CD4-positive, alpha-beta T cell (primary cell): ENCODE data around the gene ZNF428. TPM values are rescaled to one million over a fixed set of nuclear protein-coding genes. Genes with fewer than 3 reads are reported as not detected.
A peak's percentile ranks its signal among the peaks of the same experiment; 100 is the strongest.
"Not testable (repeated sequence)": the region's sequence is repeated elsewhere in the genome, so short reads cannot be mapped to it uniquely, and the experiment has no call there.

ENCODE experiments used
- ATAC-seq: fragments of 200-7000 bp; cut with Tn5 transposase; one replicate; pipeline ENCODE4 v1.10.0; 2022; ENCODE audit warnings: mild to moderate bottlenecking; ENCODE audit not compliant: poor library complexity
- CTCF ChIA-PET: fragments of 350-600 bp; sonication (Branson Sonifier 250); formaldehyde crosslinking; loops from one replicate; lab custom pipeline; 2021; ENCODE audit warnings: antibody characterized with exemption, inconsistent platforms; lab: Charles Lee
- POLR2A ChIA-PET: fragments of 350-600 bp; sonication (Branson Sonifier 250); formaldehyde crosslinking; loops from one replicate; lab custom pipeline; 2021; ENCODE audit warnings: antibody characterized with exemption, inconsistent platforms; lab: Charles Lee
- DNase-seq, 14 experiments: peaks; one replicate each; pipeline ENCODE4 v3.0.0-alpha.2; 2013 to 2020; ENCODE audit warnings: mixed read lengths in 2 of 14
- H3K27ac ChIP-seq, 2 donors: one replicate each; pipeline versions ENCODE4 v1.5.1 to v1.7.0; 2013; ENCODE audit warnings: low read length in 2 of 2, low read depth in 1 of 2, mild to moderate bottlenecking in 1 of 2
- H3K27me3 ChIP-seq, 2 experiments: 1 replicate in 1 of 2; 2 replicates in 1 of 2; pipeline versions ENCODE4 v1.6.1 to v1.7.0; 2013; ENCODE audit warnings: low read length in 2 of 2, control low read depth in 1 of 2, mild to moderate bottlenecking in 1 of 2, moderate library complexity in 1 of 2; ENCODE audit not compliant: insufficient read depth in 2 of 2, control insufficient read depth in 1 of 2
- H3K36me3 ChIP-seq: one replicate; pipeline ENCODE4 v1.6.1; 2013; ENCODE audit warnings: low read length, control low read depth; ENCODE audit not compliant: insufficient read depth
- H3K4me1 ChIP-seq: one replicate; pipeline ENCODE4 v1.6.1; 2013; ENCODE audit warnings: low read length, control low read depth; ENCODE audit not compliant: insufficient read depth
- H3K4me3 ChIP-seq: one replicate; pipeline ENCODE4 v1.5.1; 2013; ENCODE audit warnings: mild to moderate bottlenecking, low read length, moderate library complexity
- H3K9me3 ChIP-seq, 2 experiments: 1 replicate in 1 of 2; 2 replicates in 1 of 2; pipeline versions ENCODE4 v1.6.1 to v1.7.0; 2013; ENCODE audit warnings: low read length in 2 of 2, mild to moderate bottlenecking in 2 of 2, control low read depth in 1 of 2, moderate library complexity in 1 of 2; ENCODE audit not compliant: control insufficient read depth in 1 of 2, insufficient read depth in 1 of 2
- H3K27ac Mint-ChIP-seq: one replicate; pipeline ENCODE4 v1.8.0; 2020; ENCODE audit warnings: mixed read lengths
- H3K27me3 Mint-ChIP-seq: one replicate; pipeline ENCODE4 v1.8.0; 2021; ENCODE audit warnings: mixed read lengths
- H3K36me3 Mint-ChIP-seq: one replicate; pipeline ENCODE4 v1.8.0; 2021; ENCODE audit warnings: low read depth, mixed read lengths
- H3K4me1 Mint-ChIP-seq: one replicate; pipeline ENCODE4 v1.8.0; 2021; ENCODE audit warnings: low read depth, mixed read lengths
- H3K4me3 Mint-ChIP-seq: one replicate; pipeline ENCODE4 v1.8.0; 2020; ENCODE audit warnings: mild to moderate bottlenecking, mixed read lengths
- H3K9me3 Mint-ChIP-seq: one replicate; pipeline ENCODE4 v1.8.0; 2020; ENCODE audit warnings: mixed read lengths
- CTCF ChIP-seq: fragments of 200-600 bp; IDR thresholded peaks from one replicate; pipeline ENCODE4 v1.8.0; 2022; ENCODE audit warnings: antibody characterized with exemption, mild to moderate bottlenecking
- intact Hi-C, 2 experiments: fragments of 100-400 bp; cut with DNase I in 1 of 2; cut with micrococcal nuclease in 1 of 2; formaldehyde crosslinking; loops; one replicate each; pipeline versions ENCODE4 v1.15.1 to v1.9.0; 2023 to 2025; cut with DNase I, micrococcal nuclease
- total RNA-seq, 174 experiments: library from RNA in 2 of 174; stranded (reverse) in 2 of 174; gene quantifications; one replicate each; pipeline ENCODE4 v1.2.3 and lab custom pipeline; 2021 to 2026

Gene ZNF428
- total RNA-seq, 2 experiments from 2014 or later, result 22.3 to 24.8 TPM

GRCh38 chr19:43638214-43638994 is 19.0 kb upstream of the ZNF428 start:
- H3K36me3 ChIP-seq, result no peaks in the 10 kb centered on the region
- POLR2A ChIA-PET, result interaction anchor here (1.0 kb wide), 1 partner anchor 30 kb away, joined by 3 read pairs; no protein-coding TSS in a partner anchor
- Mint-ChIP-seq H3K27ac (no peak overlapping the region), H3K27me3 (peaks cover 33% of the 10 kb centered on the region), H3K9me3 (no peaks in the 10 kb centered on the region), H3K4me1 (peaks cover 13% of the 10 kb centered on the region), H3K36me3 (no peaks in the 10 kb centered on the region), H3K4me3 (peak overlapping the region; percentile 85)
- ATAC-seq (no peak), DNase-seq (peak in 1 of 14 experiments; percentile 28)
- H3K4me3 ChIP-seq, result no peak overlapping the region
- peaks cover 18% of the 10 kb centered on the region for H3K4me1 ChIP-seq
- H3K27ac ChIP-seq, result no peak overlapping the region
- intact Hi-C loops, result loop anchor here in 1 of 2 experiments (2.0 kb wide), 1 partner anchor 30 kb away; no protein-coding TSS in a partner anchor
- TF ChIP-seq CTCF, result no peak
- peaks cover 11 to 27% of the 10 kb centered on the region in 2 experiments for H3K27me3 ChIP-seq
- CTCF ChIA-PET, result no interaction called here
- H3K9me3 ChIP-seq, result peaks cover 0 to 4% of the 10 kb centered on the region in 2 experiments

GRCh38 chr19:43636121-43636683 is 16.8 kb upstream of the ZNF428 start:
- ATAC-seq (no peak), DNase-seq (no peak)
- H3K4me3 Mint-ChIP-seq, result no peak overlapping the region
- no peak overlapping the region for H3K27ac ChIP-seq
- intact Hi-C loops, result no loop called here
- peaks cover 18% of the 10 kb centered on the region for H3K4me1 ChIP-seq
- H3K36me3 ChIP-seq, result no peaks in the 10 kb centered on the region
- no peak overlapping the region for H3K4me3 ChIP-seq
- no peaks in the 10 kb centered on the region for H3K9me3 Mint-ChIP-seq
- H3K27me3 Mint-ChIP-seq, result peaks cover 38% of the 10 kb centered on the region
- no peak overlapping the region for H3K27ac Mint-ChIP-seq
- peaks cover 13% of the 10 kb centered on the region for H3K4me1 Mint-ChIP-seq
- peaks cover 11 to 27% of the 10 kb centered on the region in 2 experiments for H3K27me3 ChIP-seq
- ChIA-PET CTCF (no interaction called here), POLR2A (no interaction called here)
- no peak for TF ChIP-seq CTCF
- H3K36me3 Mint-ChIP-seq, result no peaks in the 10 kb centered on the region
- H3K9me3 ChIP-seq, result peaks cover 0 to 4% of the 10 kb centered on the region in 2 experiments

GRCh38 chr19:43635561-43635940 is 16.1 kb upstream of the ZNF428 start:
- H3K4me3 ChIP-seq, CTCF ChIA-PET, intact Hi-C loops, ATAC-seq, H3K9me3 ChIP-seq, H3K4me3 Mint-ChIP-seq, H3K36me3 ChIP-seq, H3K9me3 Mint-ChIP-seq, POLR2A ChIA-PET, H3K27ac ChIP-seq, DNase-seq, H3K27ac Mint-ChIP-seq, H3K36me3 Mint-ChIP-seq: not testable (repeated sequence)
- Histone ChIP-seq H3K27me3 (peaks cover 11 to 27% of the 10 kb centered on the region in 2 experiments), H3K4me1 (peaks cover 17% of the 10 kb centered on the region)
- peaks cover 37% of the 10 kb centered on the region for H3K27me3 Mint-ChIP-seq
- H3K4me1 Mint-ChIP-seq, result peaks cover 11% of the 10 kb centered on the region
